GM18505 (cell line): ENCODE results near the gene RCC2.

ENCODE experiments used
- ATAC-seq: cut with Tn5 transposase; IDR thresholded peaks from one replicate; pipeline ENCODE4 v1.9.1; 2021; ENCODE audit not compliant: unreplicated experiment
- POLR2A ChIP-seq: IDR thresholded peaks from 4 replicates; pipeline ENCODE4 v1.6.1; 2011; ENCODE audit warnings: borderline replicate concordance; ENCODE audit not compliant: insufficient read depth, insufficient read length; ENCODE audit errors: extremely low read depth

RCC2 gene

GRCh38 chr1:17360272-17360956 is 79.1 kb downstream of the RCC2 start:
- no peak for ATAC-seq
- TF ChIP-seq POLR2A: no peak

GRCh38 chr1:17359808-17360207 is 79.7 kb downstream of the RCC2 start:
- no peak for TF ChIP-seq POLR2A
- no peak for ATAC-seq

- no peak for ATAC-seq
- TF ChIP-seq POLR2A: no peak
Observed at GRCh38 chr1:17359031-17359430, 80.4 kb downstream of the RCC2 start.

DNA sequence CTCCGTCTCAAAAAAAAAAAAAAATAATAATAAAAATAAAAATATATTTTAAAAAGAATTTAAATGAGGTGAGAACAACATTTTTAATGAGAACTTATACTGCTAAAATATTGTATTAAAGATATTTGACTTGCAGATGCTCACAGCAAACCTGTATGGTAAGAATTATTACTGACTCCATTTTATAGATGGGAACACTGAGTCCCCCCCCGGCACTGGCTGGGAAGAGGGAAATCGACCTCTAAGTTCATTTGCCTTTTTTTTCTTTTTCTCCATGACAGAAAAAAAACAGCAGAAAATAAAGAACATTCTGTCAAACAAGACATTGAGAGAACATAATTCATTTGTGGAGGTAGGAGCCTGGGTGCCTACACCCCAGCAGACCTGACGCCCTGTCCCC is 80.9 kb downstream of the RCC2 start:
- no peak for TF ChIP-seq POLR2A
- ATAC-seq: no peak
